ENCODE data around the gene ANK3.

GRCh38 chr10:60312818-60313588 lies 76.7 kb downstream of the ANK3 start:
- TF ChIP-seq EZH2phosphoT487 (IDR thresholded peaks at IDR 0.05; ENCODE audit: borderline replicate concordance), result no peak
- TF ChIP-seq CTCF (IDR thresholded peaks at IDR 0.05 in 2 of 3, conservative IDR thresholded peaks at IDR 0.05 in 1 of 3; ENCODE audit: borderline replicate concordance in 1 of 3, insufficient read depth in 1 of 3, low read depth in 2 of 3, low read length in 2 of 3), result no peak
- no peak; the same call in 1 of the 2 replicates for TF ChIP-seq MAX (IDR thresholded peaks at IDR 0.05)
- no peak for TF ChIP-seq POLR2AphosphoS5 (IDR thresholded peaks at IDR 0.05; ENCODE audit: low read depth, low read length)
- no peak for TF ChIP-seq POLR2A (IDR thresholded peaks at IDR 0.05; ENCODE audit: borderline replicate concordance, extremely low read depth, insufficient read depth, insufficient read length)
